Measurements from ENCODE around the gene ASB18. TPM values are rescaled to one million over a fixed set of nuclear protein-coding genes. Genes with fewer than 3 reads are reported as not detected.

ASB18 gene
- total and polyA plus RNA-seq, 2 of the 13 experiments (the other 11 are each of a cell fraction or from before 2014, with no cell fraction given), result not detected

GRCh38 chr2:236207472-236207871, 56.7 kb downstream of the ASB18 start:
- Histone ChIP-seq H3K36me3 (replicated peaks in 1 of 2; ENCODE audit: control insufficient read depth in 1 of 2, insufficient read depth in 2 of 2, low read length in 2 of 2) (no peaks in the 10 kb centered on the region), H4K20me1 (ENCODE audit: insufficient read depth, low read length) (no peaks in the 10 kb centered on the region), H3K27me3 (ENCODE audit: control insufficient read depth in 1 of 2, insufficient read depth in 2 of 2, low read length in 2 of 2) (peaks cover 0 to 76% of the 10 kb centered on the region in 2 experiments; a peak in 3 of 5 replicates), H3K9ac (ENCODE audit: insufficient read depth, low read depth, low read length) (no peak overlapping the region), H3K27ac (ENCODE audit: extremely low read length, insufficient read depth, low read length) (no peak overlapping the region), H3K4me1 (ENCODE audit: insufficient read depth, low read length) (no peaks in the 10 kb centered on the region), H3K4me2 (ENCODE audit: low read depth, low read length) (no peak overlapping the region), H2AFZ (ENCODE audit: low read length) (no peak overlapping the region), H3K4me3 (replicated peaks in 1 of 3; ENCODE audit: insufficient read depth in 1 of 3, low read depth in 2 of 3, low read length in 3 of 3) (no peak overlapping the region), H3K9me3 (ENCODE audit: low read length) (no peaks in the 10 kb centered on the region), H3K79me2 (ENCODE audit: insufficient read depth, low read length) (no peaks in the 10 kb centered on the region)
- no peak for FAIRE-seq
- CTCF ChIA-PET (ENCODE audit: low intra/inter-chr PET ratio, low total read pairs), result no interaction called here
- no TSS peak for BruUV-seq (replicated peaks)
- no peak for DNase-seq (ENCODE audit: low spot score)
- POLR2A ChIA-PET, result no interaction called here
- intact Hi-C loops (cut with micrococcal nuclease; ENCODE audit: unreplicated experiment) (no loop called here), in situ Hi-C loops (cut with HindIII; ENCODE audit: extremely low pct_ligation_motif_present, low pct_unique_long_range_greater_than_20kb) (no loop called here)
- no peak for ATAC-seq
- no peak for TF ChIP-seq FOXP1 (IDR thresholded peaks at IDR 0.05)
- no peak for TF ChIP-seq FOXP1 (CRISPR knock-in tag; IDR thresholded peaks at IDR 0.05)
- no peak for TF ChIP-seq ZBTB46 (CRISPR knock-in tag; IDR thresholded peaks at IDR 0.05; ENCODE audit: borderline replicate concordance)
- no peak for TF ChIP-seq HNF1A (IDR thresholded peaks at IDR 0.05; ENCODE audit: low read depth)
- TF ChIP-seq HNF1A (CRISPR knock-in tag; IDR thresholded peaks at IDR 0.05; ENCODE audit: borderline replicate concordance), result no peak
- no peak for TF ChIP-seq ZBTB7B (CRISPR knock-in tag; IDR thresholded peaks at IDR 0.05)
- TF ChIP-seq NFKBIZ (CRISPR knock-in tag; IDR thresholded peaks at IDR 0.05), result no peak
- TF ChIP-seq TBX3 (IDR thresholded peaks at IDR 0.05; ENCODE audit: borderline replicate concordance), result no peak
- no peak for TF ChIP-seq ZBTB20 (CRISPR knock-in tag; IDR thresholded peaks at IDR 0.05; ENCODE audit: borderline replicate concordance, low read depth)
- no peak for TF ChIP-seq ZNF160 (CRISPR knock-in tag; IDR thresholded peaks at IDR 0.05)
- TF ChIP-seq NR3C1 (CRISPR knock-in tag; IDR thresholded peaks at IDR 0.05), result no peak
- 22% methylated on average over 11 of the region's 11 CpGs for WGBS (ENCODE audit: low lambda C conversion rate)
